Activated CD4-positive, alpha-beta memory T cell treated with anti-CD3 and anti-CD28 coated beads for 36 hours (primary cell): ENCODE data around the gene CRYBG3. TPM values are rescaled to one million over a fixed set of nuclear protein-coding genes. Genes with fewer than 3 reads are reported as not detected.
A peak's percentile ranks its signal among the peaks of the same experiment; 100 is the strongest.

ENCODE experiments used
- CTCF ChIA-PET: fragments of 350-600 bp; sonication (Branson Sonifier 250); formaldehyde crosslinking; loops from one replicate; lab custom pipeline; 2021; ENCODE audit warnings: antibody characterized with exemption, inconsistent platforms; lab: Charles Lee
- POLR2A ChIA-PET: fragments of 350-600 bp; sonication (Branson Sonifier 250); formaldehyde crosslinking; loops from one replicate; lab custom pipeline; 2021; ENCODE audit warnings: antibody characterized with exemption; lab: Charles Lee
- DNase-seq: peaks from one replicate; pipeline ENCODE4 v3.0.0-alpha.2; 2020
- H3K27ac Mint-ChIP-seq: one replicate; pipeline ENCODE4 v1.8.0; 2021; ENCODE audit warnings: mixed read lengths
- H3K27me3 Mint-ChIP-seq: one replicate; pipeline ENCODE4 v1.8.0; 2021; ENCODE audit warnings: mixed read lengths
- H3K36me3 Mint-ChIP-seq: one replicate; pipeline ENCODE4 v1.8.0; 2021; ENCODE audit warnings: mixed read lengths
- H3K4me1 Mint-ChIP-seq: one replicate; pipeline ENCODE4 v1.8.0; 2021; ENCODE audit warnings: low read depth, mixed read lengths
- H3K4me3 Mint-ChIP-seq: one replicate; pipeline ENCODE4 v1.8.0; 2021; ENCODE audit warnings: mild to moderate bottlenecking, mixed read lengths
- H3K9me3 Mint-ChIP-seq: one replicate; pipeline ENCODE4 v1.8.0; 2021; ENCODE audit warnings: mixed read lengths
- intact Hi-C: fragments of 100-400 bp; cut with micrococcal nuclease; formaldehyde crosslinking; loops from one replicate; pipeline ENCODE4 v1.15.1; 2023
- total RNA-seq, 2 experiments: library from RNA; stranded (reverse); gene quantifications; one replicate each; pipeline ENCODE4 v1.2.3, GENCODE V29; 2021

The CRYBG3 gene
- total RNA-seq, 2 experiments from 2014 or later: 6.4 to 6.9 TPM

DNA sequence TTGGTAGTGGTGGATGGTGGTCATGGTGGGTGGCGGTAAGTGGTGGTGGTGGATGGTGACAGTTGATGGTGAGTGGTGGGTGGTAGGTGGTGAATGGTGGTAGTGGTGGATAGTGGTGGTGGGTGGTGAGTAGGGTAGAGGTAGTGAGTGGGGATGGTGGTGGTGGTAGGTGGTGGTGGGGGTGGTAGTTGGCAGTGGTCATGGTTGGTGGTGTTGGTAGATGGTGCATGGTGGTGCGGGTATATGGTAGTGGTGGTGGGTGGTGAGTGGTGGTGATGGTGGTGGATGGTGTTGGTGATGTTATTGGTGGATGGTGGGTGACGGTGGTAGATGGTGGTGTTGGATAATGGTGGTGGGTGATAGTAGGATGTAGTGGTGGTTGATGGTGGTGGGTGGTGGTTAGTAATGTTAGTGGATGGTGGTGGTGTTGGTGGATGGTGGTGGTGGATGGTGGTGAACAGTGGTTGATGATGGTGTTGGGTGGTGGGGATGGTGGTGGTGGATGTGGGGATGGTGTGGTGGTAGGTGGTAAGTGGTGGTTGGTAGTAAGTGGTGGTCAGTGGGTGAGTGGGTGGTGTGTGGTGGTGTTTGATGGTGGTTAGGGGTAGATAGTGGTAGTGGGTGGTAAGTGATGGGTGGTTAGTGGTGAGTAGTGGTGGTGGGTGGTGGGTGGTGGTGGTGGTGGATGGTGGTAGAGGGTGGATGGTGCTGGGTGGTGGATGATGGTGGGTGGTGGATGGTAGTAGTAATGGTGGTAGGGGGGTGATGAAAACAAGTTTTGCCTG is 167.2 kb downstream of the CRYBG3 start:
- intact Hi-C loops: no loop called here
- no peak overlapping the region for H3K27ac Mint-ChIP-seq
- POLR2A ChIA-PET: no interaction called here
- H3K36me3 Mint-ChIP-seq: no peaks in the 10 kb centered on the region
- peaks cover 19% of the 10 kb centered on the region for H3K4me1 Mint-ChIP-seq
- DNase-seq: no peak
- H3K27me3 Mint-ChIP-seq: peaks cover 8% of the 10 kb centered on the region
- CTCF ChIA-PET: no interaction called here
- no peak overlapping the region for H3K4me3 Mint-ChIP-seq
- H3K9me3 Mint-ChIP-seq: no peaks in the 10 kb centered on the region

- Mint-ChIP-seq H3K9me3 (no peaks in the 10 kb centered on the region), H3K36me3 (no peaks in the 10 kb centered on the region), H3K27ac (no peak overlapping the region), H3K4me1 (peaks cover 19% of the 10 kb centered on the region), H3K4me3 (peak overlapping the region; percentile 28), H3K27me3 (peaks cover 8% of the 10 kb centered on the region)
- DNase-seq: peak; percentile 41
- CTCF ChIA-PET: interaction anchor here (1.0 to 1.1 kb wide), 2 partner anchors 31 to 32 kb away, joined by 3 to 6 read pairs; no protein-coding TSS in a partner anchor
- intact Hi-C loops: no loop called here
- POLR2A ChIA-PET: interaction anchor here (1.1 kb wide), 1 partner anchor 22 kb away, joined by 3 read pairs; no protein-coding TSS in a partner anchor
Measured at GRCh38 chr3:97990624-97991292, 168.9 kb downstream of the CRYBG3 start.

DNA sequence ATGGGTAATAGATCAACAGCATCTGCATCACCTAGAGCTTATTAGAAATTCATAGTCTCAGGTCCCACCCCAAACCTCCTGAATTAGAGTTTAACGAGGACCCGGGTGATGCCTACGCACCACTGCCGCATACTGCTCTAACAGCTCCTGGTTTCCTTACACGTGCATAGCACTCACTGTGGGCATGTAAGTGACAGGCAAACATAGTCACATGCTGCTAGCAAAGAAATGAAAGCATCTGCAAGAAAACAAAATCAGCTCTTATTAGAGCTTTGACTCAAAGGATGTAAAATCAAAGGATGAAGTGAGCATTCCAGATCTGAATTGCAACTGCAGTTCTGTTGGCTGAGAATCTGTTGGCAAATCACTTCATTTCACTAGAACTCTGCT is 169.5 kb downstream of the CRYBG3 start:
- DNase-seq: peak; percentile 28
- Mint-ChIP-seq H3K4me3 (peak overlapping the region; percentile 28), H3K27ac (no peak overlapping the region), H3K36me3 (no peaks in the 10 kb centered on the region), H3K9me3 (no peaks in the 10 kb centered on the region), H3K4me1 (peaks cover 19% of the 10 kb centered on the region), H3K27me3 (peaks cover 8% of the 10 kb centered on the region)
- POLR2A ChIA-PET: interaction anchor here (1.1 kb wide), 1 partner anchor 23 kb away, joined by 3 read pairs; no protein-coding TSS in a partner anchor
- intact Hi-C loops: no loop called here
- CTCF ChIA-PET: interaction anchor here (1.0 to 1.1 kb wide), 2 partner anchors 31 to 32 kb away, joined by 3 to 6 read pairs; no protein-coding TSS in a partner anchor

- POLR2A ChIA-PET: no interaction called here
Measured at GRCh38 chr3:97992547-97993173, 170.8 kb downstream of the CRYBG3 start.

DNA sequence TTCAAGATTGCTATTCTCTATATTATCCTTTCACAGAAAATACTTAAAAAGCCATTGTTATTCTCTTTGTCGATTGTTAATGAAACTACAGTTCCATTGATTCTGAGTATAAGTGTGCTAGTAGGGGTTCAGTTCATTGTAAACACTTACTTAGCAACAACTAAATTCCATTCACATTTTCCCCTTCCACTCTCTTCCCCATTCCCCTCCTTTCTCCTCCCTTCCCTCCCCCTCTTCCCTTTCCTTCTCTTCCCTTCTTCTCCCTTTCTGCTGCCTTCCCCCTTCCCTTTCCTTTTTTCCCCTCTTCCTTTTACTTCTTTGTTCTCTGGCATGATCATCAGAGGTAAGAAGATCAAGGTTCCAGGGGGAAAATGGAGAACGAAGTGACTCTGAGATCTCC is 171.7 kb downstream of the CRYBG3 start:
- H3K27ac Mint-ChIP-seq: no peak overlapping the region
- CTCF ChIA-PET: no interaction called here

More at GRCh38 chr3:97992547-97993173, 170.8 kb downstream of the CRYBG3 start:
- Mint-ChIP-seq H3K9me3 (no peaks in the 10 kb centered on the region), H3K36me3 (no peaks in the 10 kb centered on the region), H3K4me3 (no peak overlapping the region), H3K27ac (no peak overlapping the region), H3K4me1 (peaks cover 19% of the 10 kb centered on the region), H3K27me3 (peaks cover 8% of the 10 kb centered on the region)
- no peak for DNase-seq
- intact Hi-C loops: no loop called here
- CTCF ChIA-PET: no interaction called here

DNA sequence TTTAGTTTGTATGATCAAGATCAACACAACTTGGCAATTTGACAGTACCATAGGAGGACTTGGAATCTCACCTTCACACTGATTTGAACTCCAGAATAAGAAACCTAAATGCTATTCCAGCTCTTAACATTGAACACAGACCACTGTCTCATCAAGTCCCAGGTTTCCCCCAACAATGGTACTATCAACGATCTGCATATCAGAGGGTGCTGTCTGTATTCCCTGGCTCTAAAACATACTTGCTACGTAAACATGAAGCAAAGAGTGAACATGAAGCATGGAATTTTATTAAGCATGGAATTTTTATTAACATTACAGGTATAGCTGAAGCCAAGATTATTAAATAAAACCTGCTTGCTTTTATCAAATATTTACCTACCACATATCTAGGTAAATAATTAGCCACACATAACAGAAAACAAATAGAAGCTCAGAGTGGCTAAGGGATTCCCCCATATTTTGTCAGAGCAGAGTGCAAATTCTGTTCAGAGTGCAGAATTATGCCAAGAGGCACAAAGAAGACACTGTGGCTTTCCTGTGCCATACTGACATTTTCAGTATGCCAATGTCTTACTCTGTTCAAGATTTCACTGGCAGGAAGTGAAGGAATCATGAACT is 172.6 kb downstream of the CRYBG3 start:
- CTCF ChIA-PET: interaction anchor here (1.1 kb wide), 1 partner anchor 172 kb away, joined by 3 read pairs; the partner anchor contains the start of gene CRYBG3
- H3K4me3 Mint-ChIP-seq: no peak overlapping the region
- POLR2A ChIA-PET: no interaction called here
- no peaks in the 10 kb centered on the region for H3K36me3 Mint-ChIP-seq
- DNase-seq: no peak
- peaks cover 8% of the 10 kb centered on the region for H3K27me3 Mint-ChIP-seq
- H3K4me1 Mint-ChIP-seq: peaks cover 19% of the 10 kb centered on the region
- intact Hi-C loops: no loop called here
- no peaks in the 10 kb centered on the region for H3K9me3 Mint-ChIP-seq
- no peak overlapping the region for H3K27ac Mint-ChIP-seq

More for the DNA sequence above, 171.7 kb downstream of the CRYBG3 start:
- Mint-ChIP-seq H3K9me3 (no peaks in the 10 kb centered on the region), H3K4me1 (peaks cover 19% of the 10 kb centered on the region), H3K36me3 (no peaks in the 10 kb centered on the region), H3K27me3 (peaks cover 8% of the 10 kb centered on the region), H3K4me3 (no peak overlapping the region)
- no peak for DNase-seq
- POLR2A ChIA-PET: no interaction called here
- intact Hi-C loops: no loop called here

Other genes starting within 250 kb of the CRYBG3 start
- 1 to 10 TPM; 3.9 to 6.1 TPM for gene ARL6, start 57.3 kb upstream of the CRYBG3 start, total RNA-seq
- gene RIOX2, start 150.4 kb downstream of the CRYBG3 start, total RNA-seq: 10 to 100 TPM; 35.9 to 36.1 TPM
- gene GABRR3, start 213.3 kb downstream of the CRYBG3 start, total RNA-seq: not detected